Activated CD4-positive, alpha-beta T cell treated with anti-CD3 and anti-CD28 coated beads, Interleukin-2, amount 50 U/mL, for 24 hours (primary cell): ENCODE data around the gene CRYBG3.
"Not testable (repeated sequence)": the region's sequence is repeated elsewhere in the genome, so short reads cannot be mapped to it uniquely, and the experiment has no call there.

Experiments used
- DNase-seq, 2 donors: peaks; one replicate each; pipeline ENCODE4 v3.0.0-alpha.2; 2020; ENCODE audit warnings: low read depth in 1 of 2, low spot score in 1 of 2

CRYBG3 gene

DNA sequence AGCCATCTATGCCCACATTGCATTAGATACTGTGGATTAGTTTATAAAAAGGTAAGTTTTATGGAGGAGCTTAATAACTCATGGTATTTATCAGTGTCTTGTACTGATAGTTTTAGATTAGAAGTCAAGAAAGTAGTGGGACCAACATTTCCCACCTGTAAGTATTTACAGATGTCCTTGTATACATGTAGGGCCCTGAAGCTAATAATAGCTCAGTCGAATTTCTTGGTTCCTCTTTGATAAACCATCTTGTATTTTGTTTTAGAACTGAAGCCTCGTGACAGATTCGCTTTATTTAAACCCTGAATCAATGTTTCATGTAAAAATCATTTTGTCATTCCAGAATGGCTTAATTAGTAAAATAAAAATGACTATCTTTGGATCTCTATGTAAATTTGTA lies 73.4 kb downstream of the CRYBG3 start:
- no peak for DNase-seq

DNA sequence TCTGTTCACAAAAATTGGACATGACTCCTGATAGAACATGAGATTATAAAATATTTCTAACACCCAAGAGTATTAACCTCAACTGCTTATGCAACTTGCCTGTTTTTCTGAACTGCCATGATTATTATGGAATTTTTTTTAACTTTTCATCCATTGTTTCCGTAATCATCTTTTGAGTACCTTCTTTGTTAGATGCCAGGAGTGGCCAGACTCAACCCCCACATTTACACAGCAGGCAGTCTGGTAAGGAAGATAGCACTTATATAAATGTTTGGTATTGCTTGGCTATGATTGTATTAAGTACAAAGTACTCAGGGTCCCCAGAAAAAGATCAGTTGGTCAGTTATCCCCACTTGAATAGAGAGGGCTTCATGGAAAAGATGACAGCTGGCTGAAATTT lies 74.3 kb downstream of the CRYBG3 start:
- no peak for DNase-seq

DNA sequence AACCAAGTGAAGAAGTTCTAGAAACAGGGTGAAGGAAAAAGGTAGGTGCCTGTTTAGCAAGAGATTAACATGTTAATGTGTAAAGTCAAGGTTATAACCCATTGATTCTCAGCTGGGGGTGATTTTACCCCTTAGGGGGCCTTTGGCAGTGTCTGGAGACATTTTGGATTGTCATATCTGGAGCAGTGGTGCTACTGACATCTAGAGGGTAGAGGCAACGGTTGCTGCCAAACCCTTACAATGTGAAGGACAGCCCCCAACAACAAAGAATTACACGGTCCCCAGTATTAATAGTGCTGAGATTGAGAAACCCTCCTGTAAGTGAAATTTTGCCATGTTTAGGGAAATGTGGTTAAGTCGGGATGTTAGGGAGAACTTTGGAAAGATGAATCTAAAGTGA lies 74.7 kb downstream of the CRYBG3 start:
- no peak for DNase-seq

DNA sequence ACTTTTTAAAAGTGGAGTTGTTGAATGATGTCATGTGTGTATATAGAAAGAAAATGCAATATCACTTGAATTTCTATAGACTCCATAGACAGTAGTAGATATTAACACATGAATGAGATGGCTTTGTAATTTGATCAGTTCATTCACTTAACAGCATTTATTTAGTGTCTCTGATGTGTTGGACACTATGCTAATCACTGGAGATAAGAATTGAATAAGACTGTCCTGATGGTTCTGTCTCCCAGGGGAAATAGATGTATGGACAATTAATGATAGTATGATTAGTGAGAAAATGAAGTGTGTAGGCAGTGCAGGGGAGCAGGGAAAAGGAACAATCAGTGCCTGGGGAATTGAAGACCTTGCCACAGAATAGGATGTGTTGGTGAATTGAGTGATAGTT lies 77.5 kb downstream of the CRYBG3 start:
- no peak for DNase-seq

DNA sequence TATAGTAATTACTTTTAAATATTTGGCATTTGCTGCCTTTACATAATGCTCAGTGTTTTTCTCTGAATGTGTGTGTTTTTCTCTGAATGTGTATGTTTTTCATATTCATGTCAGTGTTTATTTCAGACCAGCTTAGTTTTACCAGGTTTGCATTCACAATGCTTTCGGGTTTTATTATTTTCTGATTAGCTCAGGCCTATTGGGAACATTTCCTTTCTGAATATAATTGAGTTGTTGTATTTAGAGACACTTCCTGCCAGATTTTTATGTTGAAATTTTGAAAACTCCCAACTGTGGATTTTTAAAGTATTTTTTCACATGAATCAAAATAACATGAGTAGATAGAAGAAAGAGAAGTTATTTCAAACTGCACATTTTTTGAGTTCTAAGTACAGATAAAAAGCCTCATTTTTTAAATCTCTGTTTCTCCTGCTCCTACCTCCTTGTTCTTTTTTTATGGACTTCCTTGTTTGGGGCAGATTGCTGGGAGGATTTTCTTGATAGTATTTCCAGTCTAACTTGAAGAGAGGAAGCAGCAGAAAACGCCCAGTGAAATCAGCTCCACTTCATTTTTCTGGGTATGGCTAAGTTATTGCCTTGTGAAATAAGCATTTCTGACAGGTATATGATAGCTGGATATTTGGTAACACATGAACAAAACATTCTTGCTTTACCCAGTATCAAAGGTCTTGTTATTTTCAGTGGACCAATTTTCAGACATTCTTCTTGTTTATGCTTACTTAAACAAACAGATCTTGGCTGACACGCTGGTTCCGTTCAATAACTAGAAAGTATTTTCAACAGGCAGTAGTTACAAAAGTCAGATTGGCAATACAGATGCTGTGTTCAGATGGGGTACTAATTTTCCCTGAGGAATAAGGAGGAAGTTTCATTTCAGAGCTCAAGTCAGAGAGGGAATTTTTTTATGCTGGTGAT lies 79.8 kb downstream of the CRYBG3 start:
- DNase-seq: no peak

DNA sequence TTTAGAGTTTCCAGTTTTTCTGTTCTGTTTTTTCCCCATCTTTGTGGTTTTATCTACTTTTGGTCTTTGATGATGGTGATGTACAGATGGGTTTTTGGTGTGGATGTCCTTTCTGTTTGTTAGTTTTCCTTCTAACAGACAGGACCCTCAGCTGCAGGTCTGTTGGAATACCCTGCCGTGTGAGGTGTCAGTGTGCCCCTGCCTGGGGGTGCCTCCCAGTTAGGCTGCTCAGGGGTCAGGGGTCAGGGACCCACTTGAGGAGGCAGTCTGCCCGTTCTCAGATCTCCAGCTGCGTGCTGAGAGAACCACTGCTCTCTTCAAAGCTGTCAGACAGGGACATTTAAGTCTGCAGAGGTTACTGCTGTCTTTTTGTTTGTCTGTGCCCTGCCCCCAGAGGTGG lies 88.0 kb downstream of the CRYBG3 start:
- DNase-seq: not testable (repeated sequence)

DNA sequence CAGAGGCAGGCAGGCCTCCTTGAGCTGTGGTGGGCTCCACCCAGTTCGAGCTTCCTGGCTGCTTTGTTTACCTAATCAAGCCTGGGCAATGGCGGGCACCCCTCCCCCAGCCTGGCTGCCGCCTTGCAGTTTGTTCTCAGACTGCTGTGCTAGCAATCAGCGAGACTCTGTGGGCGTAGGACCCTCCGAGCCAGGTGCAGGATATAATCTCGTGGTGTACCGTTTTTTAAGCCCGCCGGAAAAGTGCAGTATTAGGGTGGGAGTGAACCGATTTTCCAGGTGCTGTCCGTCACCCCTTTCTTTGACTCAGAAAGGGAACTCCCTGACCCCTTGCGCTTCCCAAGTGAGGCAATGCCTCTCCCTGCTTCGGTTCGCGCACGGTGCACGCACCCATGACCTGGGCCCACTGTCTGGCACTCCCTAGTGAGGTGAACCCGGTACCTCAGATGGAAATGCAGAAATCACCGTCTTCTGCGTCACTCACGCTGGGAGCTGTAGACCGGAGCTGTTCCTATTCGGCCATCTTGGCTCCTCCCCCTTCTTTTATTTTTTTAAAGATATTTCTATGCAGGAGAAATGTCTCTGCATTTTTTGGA lies 88.5 kb downstream of the CRYBG3 start:
- DNase-seq: not testable (repeated sequence)

DNA sequence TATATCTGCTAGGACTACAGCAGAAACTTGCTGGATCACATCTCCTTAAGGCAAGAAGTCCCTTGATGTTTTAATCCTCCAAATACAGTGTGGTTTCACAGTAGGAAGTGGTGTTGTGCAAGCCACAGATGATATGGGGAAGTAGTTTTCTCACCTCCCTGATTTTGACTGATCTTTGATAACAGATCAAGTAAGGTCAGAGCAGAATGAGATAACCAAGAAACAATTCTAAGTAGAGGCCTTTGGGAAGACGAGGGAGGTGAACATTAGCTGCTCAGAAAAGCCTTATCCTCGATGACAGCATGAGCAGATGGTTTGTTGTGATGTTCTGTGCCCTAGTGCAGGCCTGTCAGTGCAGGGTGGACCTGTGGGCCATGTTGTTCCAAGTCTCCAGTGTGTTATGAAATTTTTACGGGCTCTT lies 89.1 kb downstream of the CRYBG3 start:
- DNase-seq: no peak

DNA sequence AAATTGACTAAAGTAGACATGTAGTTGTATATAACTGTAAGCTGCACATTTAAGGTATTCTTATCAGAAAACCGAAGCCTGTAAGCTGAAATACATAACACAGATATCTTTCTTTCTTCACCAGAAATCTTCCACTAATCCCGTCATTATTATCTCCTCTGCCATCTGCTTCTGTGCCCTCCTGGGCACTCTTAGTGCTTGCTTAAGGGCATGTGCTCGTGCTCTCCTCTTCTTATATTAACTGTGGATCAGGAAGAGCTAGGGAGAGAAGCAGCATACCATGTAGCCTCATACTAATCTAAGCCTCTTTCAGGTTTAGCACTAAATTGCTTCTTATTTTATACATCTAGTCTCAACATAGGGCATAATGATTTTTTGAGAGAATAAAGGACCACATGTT lies 89.6 kb downstream of the CRYBG3 start:
- no peak for DNase-seq

DNA sequence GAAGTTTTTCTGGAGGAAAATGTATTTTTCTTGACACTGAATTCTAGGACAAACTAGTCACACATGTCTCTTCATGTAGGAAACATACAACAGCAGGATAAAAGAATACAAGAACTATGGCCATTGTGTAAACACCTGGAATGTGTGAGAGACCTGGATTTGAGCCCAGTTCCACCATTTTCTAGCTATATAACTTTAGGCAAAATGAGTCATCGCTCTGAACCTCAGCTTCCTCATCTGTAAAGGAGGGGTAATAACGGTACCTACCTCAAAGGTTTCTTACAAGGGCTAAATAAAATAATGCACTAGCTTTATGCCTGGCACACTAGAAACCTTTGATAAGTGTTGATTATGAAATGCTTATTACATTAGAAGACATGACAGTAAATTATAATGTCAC lies 92.6 kb downstream of the CRYBG3 start:
- DNase-seq: no peak

DNA sequence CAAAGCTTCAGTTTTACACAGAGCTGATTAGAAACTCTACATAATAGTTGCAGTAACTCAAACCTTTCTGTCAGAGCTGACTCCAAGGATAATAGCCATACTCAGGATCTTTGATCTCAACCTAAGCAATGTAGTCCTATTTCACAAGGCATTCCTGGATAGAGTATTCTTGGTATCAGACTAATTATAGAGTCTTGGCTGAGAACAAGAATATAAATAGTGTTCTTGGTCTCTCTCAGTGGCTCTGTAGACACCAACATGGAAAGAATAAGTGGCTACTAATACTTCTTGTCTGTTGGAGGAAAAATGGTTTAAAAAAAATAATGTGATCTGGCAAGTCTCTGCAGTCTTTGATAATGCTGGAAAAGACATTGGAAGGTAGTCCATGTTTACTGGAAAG lies 94.8 kb downstream of the CRYBG3 start:
- DNase-seq: no peak

DNA sequence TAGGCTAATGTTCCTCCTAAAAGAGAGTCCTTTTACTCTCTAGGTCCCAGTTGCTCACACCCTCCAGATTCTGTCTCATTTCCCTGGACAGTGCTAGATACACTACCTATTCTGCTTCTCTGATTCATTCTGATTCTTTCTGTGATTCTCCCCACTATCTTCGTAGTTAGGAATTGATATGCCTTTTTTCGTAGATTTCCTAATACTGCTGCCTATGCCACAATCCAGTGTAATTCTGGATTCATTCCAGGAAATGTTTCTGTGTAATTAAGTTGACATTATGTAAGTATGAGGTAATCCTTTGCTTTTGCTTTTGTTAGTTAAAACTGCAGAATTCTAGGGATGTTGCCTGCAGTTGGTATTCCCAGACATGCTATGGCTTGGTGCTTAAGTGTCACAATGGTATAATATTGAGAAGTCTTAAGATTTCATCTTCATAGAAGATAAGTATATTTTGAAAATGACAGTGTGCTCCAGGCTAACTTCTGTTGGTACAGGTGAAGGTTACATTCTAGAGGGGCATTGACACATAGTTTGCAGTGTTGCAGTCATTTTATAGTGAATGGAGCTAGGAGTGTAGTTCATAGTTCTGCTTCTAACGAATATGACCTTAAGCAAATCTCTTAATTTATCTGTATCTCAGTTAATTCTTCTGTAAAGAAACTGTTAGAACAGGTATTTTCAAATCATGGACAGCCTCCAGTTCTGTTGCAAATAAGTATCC lies 96.2 kb downstream of the CRYBG3 start:
- DNase-seq: no peak

DNA sequence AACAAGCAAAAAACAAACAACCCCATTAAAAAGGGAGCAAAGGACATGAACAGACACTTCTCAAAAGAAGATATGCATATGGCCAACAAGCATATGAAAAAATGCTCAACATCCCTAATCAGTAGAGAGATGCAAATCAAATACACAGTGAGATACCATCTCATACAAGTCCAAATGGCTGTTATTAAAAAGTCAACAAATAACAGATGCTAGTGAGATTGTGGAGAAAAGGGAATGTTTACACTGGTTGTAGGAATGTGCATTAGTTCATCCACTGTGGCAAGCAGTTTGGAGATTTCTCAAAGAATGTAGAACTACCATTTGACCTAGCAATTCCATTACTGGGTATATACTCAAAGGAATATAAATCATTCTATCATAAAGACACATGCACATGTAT lies 105.9 kb downstream of the CRYBG3 start:
- no peak for DNase-seq

DNA sequence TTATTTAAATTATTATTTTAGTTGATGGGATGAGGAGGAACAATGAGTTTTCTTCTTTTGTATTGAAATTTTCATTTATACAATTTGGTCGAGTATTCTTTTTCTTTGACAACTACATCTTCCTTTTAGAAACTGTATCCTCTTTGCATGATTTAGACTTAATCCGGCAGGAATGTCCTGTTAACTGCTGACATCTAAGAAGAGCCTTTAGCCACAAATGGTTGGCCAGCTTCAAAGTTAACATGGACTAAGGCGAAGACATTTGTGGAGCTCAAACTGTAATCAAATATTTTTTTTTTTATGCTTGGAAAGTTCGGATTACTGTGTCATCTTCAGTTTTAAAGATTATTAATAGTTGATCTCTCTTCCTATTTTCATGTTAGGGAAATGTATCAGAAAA lies 107.2 kb downstream of the CRYBG3 start:
- no peak for DNase-seq

DNA sequence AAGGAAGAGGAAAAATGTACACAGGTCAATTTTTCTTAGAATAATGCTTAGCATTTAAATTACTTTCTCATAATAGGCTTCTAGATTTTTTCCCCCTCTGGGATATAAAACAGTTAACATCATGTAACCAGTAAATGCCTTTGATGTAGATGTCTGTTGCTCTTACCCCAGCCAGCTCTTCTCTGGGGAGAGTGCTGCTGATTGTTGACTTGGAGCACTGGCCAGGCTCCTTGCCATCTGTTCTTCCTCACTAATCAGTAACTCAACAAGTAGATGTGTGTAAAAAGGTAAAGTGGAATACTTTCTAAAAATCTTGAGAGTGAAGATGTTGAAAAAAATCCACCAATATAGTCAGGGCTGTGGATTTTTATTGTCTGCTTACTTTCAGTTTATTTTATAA lies 108.2 kb downstream of the CRYBG3 start:
- DNase-seq: no peak

DNA sequence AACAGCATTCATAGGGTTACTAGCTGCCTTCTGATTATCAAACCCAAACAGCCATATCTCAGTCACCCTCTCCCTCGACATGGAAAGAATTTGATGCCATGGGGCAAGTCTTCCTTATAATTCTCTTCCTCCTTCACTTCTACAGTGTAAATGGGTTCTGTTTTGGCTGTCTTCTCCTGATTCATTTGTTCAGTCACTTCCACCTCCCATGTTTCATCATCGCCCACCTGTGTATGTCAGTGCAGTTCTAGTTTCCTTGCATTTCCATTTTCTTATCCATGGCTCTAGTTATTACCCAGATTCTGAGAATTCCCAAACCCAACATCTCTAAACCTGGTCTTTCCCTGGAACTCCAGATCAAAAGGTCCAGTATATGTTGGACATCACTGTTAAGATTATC lies 109.4 kb downstream of the CRYBG3 start:
- no peak for DNase-seq

DNA sequence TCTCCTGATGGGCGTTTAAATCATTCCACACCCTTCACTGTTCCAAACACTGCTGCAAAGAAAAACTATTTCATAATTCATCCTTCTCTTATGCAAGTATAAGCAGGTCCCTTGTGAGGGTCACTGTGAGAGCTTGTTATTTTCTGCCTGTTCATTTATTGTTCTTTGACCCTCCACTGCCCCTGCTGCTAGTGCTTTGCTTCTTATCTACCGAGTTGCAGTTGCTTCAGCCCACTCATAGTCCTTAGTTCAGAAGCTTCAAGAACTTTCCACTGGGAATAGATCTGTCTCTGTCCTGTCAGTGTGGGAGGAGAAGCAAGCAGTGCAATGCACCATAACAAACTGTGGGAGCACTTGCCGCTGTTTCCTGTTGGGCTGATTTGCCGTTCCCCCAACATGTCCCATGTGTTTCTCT lies 110.6 kb downstream of the CRYBG3 start:
- DNase-seq: no peak

DNA sequence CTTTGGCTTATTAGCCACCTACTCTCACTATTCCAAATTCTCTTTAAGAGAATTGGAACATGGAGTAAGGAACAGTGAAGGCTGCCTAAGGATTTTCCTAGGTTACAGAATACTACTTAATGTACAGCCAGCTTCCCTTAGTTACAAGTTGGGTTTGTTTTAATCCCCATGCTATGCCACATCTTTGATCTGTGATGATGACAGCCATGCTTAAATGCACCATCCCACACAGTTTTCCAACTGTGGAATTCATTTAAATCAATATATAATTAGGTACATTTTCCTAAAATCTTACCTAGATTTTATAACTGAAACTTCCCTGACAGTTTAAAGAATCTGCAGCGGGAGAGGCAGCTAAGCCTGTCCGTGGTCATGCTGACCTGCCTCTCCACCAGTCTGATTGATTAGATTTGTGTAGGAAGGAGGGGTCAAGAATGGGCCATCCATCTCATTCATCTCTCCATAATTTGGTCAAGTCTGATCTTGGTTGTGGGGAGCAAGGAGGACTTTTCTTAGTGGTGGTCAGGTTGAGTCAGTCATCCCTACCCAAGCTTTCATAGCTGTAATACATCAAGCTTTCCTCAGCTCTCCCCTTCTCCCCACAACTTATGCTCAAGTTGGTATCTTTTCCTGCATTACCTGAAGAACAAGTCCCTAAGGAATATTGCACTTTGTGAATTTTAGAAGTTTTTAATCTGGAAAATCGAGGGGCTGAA lies 113.3 kb downstream of the CRYBG3 start:
- DNase-seq: no peak

DNA sequence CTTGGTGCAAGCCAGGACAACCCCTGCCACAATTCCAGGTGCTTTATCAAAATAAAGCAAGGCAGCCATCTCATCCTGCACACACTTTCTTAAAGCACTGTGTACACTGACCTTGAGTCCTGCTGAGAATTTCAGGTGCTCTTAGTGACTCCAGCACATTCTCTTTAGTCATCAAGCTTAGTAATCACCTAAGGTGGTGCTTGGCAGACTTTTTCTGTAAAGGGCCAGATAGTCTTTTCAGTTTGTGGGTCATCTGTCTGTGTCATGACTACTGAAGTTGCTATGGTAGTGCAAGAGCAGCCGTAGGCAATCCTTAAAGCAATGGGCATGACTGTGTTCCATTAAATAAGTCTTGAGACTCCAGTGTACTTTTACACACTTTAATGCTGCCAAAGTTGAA lies 114.0 kb downstream of the CRYBG3 start:
- no peak for DNase-seq

DNA sequence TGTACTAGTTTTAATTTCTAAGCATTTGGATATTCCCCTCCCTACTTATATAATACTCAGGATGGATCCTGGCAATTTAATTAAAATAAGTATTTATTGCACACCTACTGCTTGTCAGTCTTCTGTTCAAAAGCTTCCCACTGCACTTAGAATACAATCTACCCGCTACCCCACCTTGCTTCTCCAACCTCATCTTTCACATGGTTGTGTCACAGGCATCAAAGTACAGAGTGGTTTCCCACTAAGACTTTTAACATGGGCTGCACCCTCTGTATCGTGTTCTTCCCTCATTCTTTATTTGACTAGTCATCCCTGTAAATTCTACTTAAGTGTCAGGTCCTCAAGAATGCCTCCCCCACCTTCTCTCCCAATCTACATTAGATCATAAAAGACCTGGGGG lies 115.4 kb downstream of the CRYBG3 start:
- DNase-seq: no peak

DNA sequence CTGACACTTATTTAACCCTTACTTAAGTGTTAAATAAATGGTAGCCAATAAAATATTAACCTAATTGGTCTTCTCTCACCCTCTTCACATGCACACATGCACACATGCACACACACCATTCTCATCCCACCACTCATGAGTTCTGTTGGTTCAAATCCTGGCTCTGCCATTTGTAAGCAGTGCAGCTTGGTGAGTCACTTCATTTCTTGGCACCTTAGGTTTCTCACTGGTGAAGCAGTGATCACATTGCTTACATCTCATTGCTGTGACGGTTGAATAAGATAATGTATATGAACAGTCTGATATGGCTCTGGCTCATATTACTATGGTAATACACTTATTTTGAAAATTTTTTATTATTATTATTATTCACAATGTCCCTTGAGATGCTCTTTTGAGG lies 116.6 kb downstream of the CRYBG3 start:
- DNase-seq: no peak
